A549 (cell line): ENCODE measurements around the gene TRAPPC6A. TPM values are rescaled to one million over a fixed set of nuclear protein-coding genes. Genes with fewer than 3 reads are reported as not detected.

Experiments used
- ATAC-seq, 2 experiments: fragments of 200-7000 bp in 1 of 2; fragments of >200 bp in 1 of 2; cut with Nextera tagmentation in 1 of 2; cut with Tn5 transposase in 1 of 2; 3 replicates each; pipeline versions ENCODE4 v1.8.0 to v1.9.1; 2018 to 2020; ENCODE audit warnings: mild to moderate bottlenecking in 1 of 2, moderate library complexity in 1 of 2
- CTCF ChIA-PET: fragments of 300-600 bp; sonication (Branson Sonifier 250); formaldehyde crosslinking; extraction: SDS; loops from one replicate; lab custom pipeline; 2021; ENCODE audit warnings: antibody characterized with exemption, inconsistent platforms; lab: Yijun Ruan, JAX
- POLR2A ChIA-PET: fragments of 350-600 bp; formaldehyde crosslinking; extraction: SDS; loops from one replicate; lab custom pipeline; 2021; ENCODE audit warnings: antibody characterized with exemption, inconsistent platforms; lab: Yijun Ruan, JAX
- DNase-seq, 2 experiments: peaks; one replicate each; pipeline versions ENCODE4 v3.0.0 to v3.0.0-alpha.2; 2011 to 2016; ENCODE audit warnings: low read depth in 1 of 2, low spot score in 1 of 2
- FAIRE-seq: peaks from 2 replicates; lab custom pipeline; 2011; peaks lifted over from hg19 to GRCh38; lab: Jason Lieb, UNC
- H3K27ac ChIP-seq, 2 experiments: fragments of >200 bp; sonication (Bioruptor Twin); formaldehyde crosslinking; 3 replicates each; pipeline ENCODE4 v1.5.1; 2016 to 2017
- H3K4me1 ChIP-seq: fragments of >200 bp; sonication (Bioruptor Twin); formaldehyde crosslinking; 3 replicates; pipeline ENCODE4 v1.6.1; 2016
- H3K4me2 ChIP-seq: fragments of >200 bp; sonication (Bioruptor Twin); formaldehyde crosslinking; 3 replicates; pipeline ENCODE4 v1.6.1; 2016
- H3K4me3 ChIP-seq: fragments of >200 bp; sonication (Bioruptor Twin); formaldehyde crosslinking; 3 replicates; pipeline ENCODE4 v1.5.1; 2016
- H3K9me3 ChIP-seq: fragments of >200 bp; sonication (Bioruptor Twin); formaldehyde crosslinking; 3 replicates; pipeline ENCODE4 v1.6.1; 2016
- BHLHE40 ChIP-seq: IDR thresholded peaks from 2 replicates; pipeline ENCODE4 v1.6.1; 2012; ENCODE audit warnings: low read depth, low read length, inconsistent platforms
- CHD2 ChIP-seq: fragments of 150-350 bp; IDR thresholded peaks from 2 replicates; pipeline ENCODE4 v1.6.1; 2014; ENCODE audit warnings: low read length; ENCODE audit not compliant: partially characterized antibody
- CHD4 ChIP-seq: fragments of 200-600 bp; sonication (generic); IDR thresholded peaks from 2 replicates; pipeline ENCODE4 v1.6.1; 2016; ENCODE audit warnings: antibody characterized with exemption, mild to moderate bottlenecking, borderline replicate concordance
- E2F6 ChIP-seq: IDR thresholded peaks from 2 replicates; pipeline ENCODE4 v1.6.1; 2012; ENCODE audit warnings: low read depth, borderline replicate concordance
- EHF ChIP-seq: fragments of 250-450 bp; sonication (Bioruptor Pico); IDR thresholded peaks from 2 replicates; pipeline ENCODE4 v1.5.0; 2020; ENCODE audit warnings: mild to moderate bottlenecking
- FOSL2 ChIP-seq, 2 experiments: fragments of 450-650 bp in 1 of 2; fragments of >200 bp in 1 of 2; sonication (Bioruptor Twin) in 1 of 2; formaldehyde crosslinking; IDR thresholded peaks; 2 replicates each; pipeline versions ENCODE4 v1.5.0 to v1.6.1; 2016 to 2020; ENCODE audit warnings: mild to moderate bottlenecking in 1 of 2, moderate library complexity in 1 of 2
- GATA3 ChIP-seq: IDR thresholded peaks from 2 replicates; pipeline ENCODE4 v1.6.1; 2012; ENCODE audit warnings: borderline replicate concordance
- HEYL ChIP-seq: fragments of 250-450 bp; sonication (Bioruptor Pico); IDR thresholded peaks from 2 replicates; pipeline ENCODE4 v1.8.0; 2021; ENCODE audit warnings: mild to moderate bottlenecking, moderate library complexity
- HMGXB4 ChIP-seq: fragments of 250-450 bp; sonication (Bioruptor Pico); IDR thresholded peaks from 2 replicates; pipeline ENCODE4 v1.5.0; 2021; ENCODE audit warnings: mild to moderate bottlenecking, moderate library complexity, borderline replicate concordance
- HOXB13 ChIP-seq: fragments of 250-450 bp; sonication (Bioruptor Pico); IDR thresholded peaks from 2 replicates; pipeline ENCODE4 v1.5.0; 2020; ENCODE audit warnings: low read depth, mild to moderate bottlenecking, moderate library complexity
- JUN ChIP-seq, 2 experiments: fragments of >200 bp; sonication (Bioruptor Twin); formaldehyde crosslinking; IDR thresholded peaks; 2 replicates in 1 of 2; 3 replicates in 1 of 2; pipeline ENCODE4 v1.6.1; 2016 to 2017
- KDM5A ChIP-seq: fragments of 200-600 bp; sonication (generic); IDR thresholded peaks from 2 replicates; pipeline ENCODE4 v1.6.1; 2016; ENCODE audit warnings: antibody characterized with exemption, mild to moderate bottlenecking
- MAX ChIP-seq: IDR thresholded peaks from 2 replicates; pipeline ENCODE4 v1.6.1; 2012
- NFE2L2 ChIP-seq: fragments of 150-350 bp; conservative IDR thresholded peaks from 2 replicates; pipeline ENCODE4 v1.6.1; 2014; ENCODE audit warnings: low read length
- NPAS2 ChIP-seq: fragments of 250-450 bp; sonication (Bioruptor Pico); IDR thresholded peaks from 2 replicates; pipeline ENCODE4 v1.8.0; 2022; ENCODE audit warnings: mild to moderate bottlenecking, moderate library complexity, borderline replicate concordance
- PBX3 ChIP-seq: IDR thresholded peaks from 2 replicates; pipeline ENCODE4 v1.6.1; 2012
- RFX5 ChIP-seq: fragments of 450-650 bp; IDR thresholded peaks from 2 replicates; pipeline ENCODE4 v1.7.1; 2014; ENCODE audit warnings: antibody characterized with exemption, mild to moderate bottlenecking, moderate library complexity
- SMC3 ChIP-seq: fragments of >200 bp; sonication (Bioruptor Twin); formaldehyde crosslinking; IDR thresholded peaks from 3 replicates; pipeline ENCODE4 v1.6.1; 2018; ENCODE audit warnings: inconsistent platforms
- ZNF302 ChIP-seq: fragments of 250-450 bp; sonication (Bioruptor Pico); IDR thresholded peaks from 2 replicates; pipeline ENCODE4 v1.9.0; 2021; ENCODE audit warnings: inconsistent platforms, mild to moderate bottlenecking, moderate library complexity
- WGBS: methylation state at CpG from one replicate; pipeline ENCODE4 v1.1.6; 2017; ENCODE audit errors: missing lambda C conversion rate; 5-methylcytosine and 5-hydroxymethylcytosine counted together
- polyA plus RNA-seq, 4 experiments: library from polyadenylated mRNA; depleted of rRNA in 3 of 4; stranded (reverse); fragments of >200 nt; fragmentation: RNase III in 1 of 4; extraction: RNeasy Plus Mini Kit Qiagen cat#74134 plus additional on column Dnase treatment in 1 of 4; gene quantifications; 2 replicates in 3 of 4; 3 replicates in 1 of 4; pipeline ENCODE4 v1.2.3, GENCODE V29; 2011 to 2017

TRAPPC6A gene
- polyA plus RNA-seq, 2 of the 4 experiments (the other 2 are of a cell fraction) = 28.5 to 29.8 TPM

- FAIRE-seq (no peak), DNase-seq (no peak), ATAC-seq (no peak)
- 85% methylated on average over 4 of the region's 4 CpGs for WGBS
- Histone ChIP-seq H3K4me1 (peaks cover 6% of the 10 kb centered on the region; the same call in 1 of the 3 replicates), H3K4me2 (no peak overlapping the region), H3K4me3 (no peak overlapping the region), H3K9me3 (no peaks in the 10 kb centered on the region), H3K27ac (no peak overlapping the region)
- POLR2A ChIA-PET = interaction anchor here (1.4 kb wide), 1 partner anchor 144 kb away, joined by 6 read pairs; no protein-coding TSS in a partner anchor
- no peak for TF ChIP-seq PBX3
- no peak for TF ChIP-seq HOXB13 (CRISPR knock-in tag)
- no peak for TF ChIP-seq CHD4
- CTCF ChIA-PET = interaction anchor here (0.7 to 2.1 kb wide), 10 partner anchors 10 to 303 kb away, joined by 3 to 8 read pairs (median 4); no protein-coding TSS in a partner anchor
These were observed 4.7 kb upstream of the TRAPPC6A start for GRCh38 chr19:45182758-45183157.

- H3K9me3 ChIP-seq = no peaks in the 10 kb centered on the region
- no peak overlapping the region for H3K27ac ChIP-seq
- ChIA-PET POLR2A (no interaction called here), CTCF (interaction anchor here (0.6 to 2.8 kb wide), 6 partner anchors 10 to 996 kb away, joined by 3 to 8 read pairs (median 3); no protein-coding TSS in a partner anchor)
- FAIRE-seq = no peak
- TF ChIP-seq CHD2 (no peak), BHLHE40 (no peak), GATA3 (no peak), NFE2L2 (no peak), MAX (no peak), EHF (CRISPR knock-in tag) (no peak), SMC3 (no peak), E2F6 (no peak), KDM5A (no peak)
- H3K4me1 ChIP-seq = peaks cover 11% of the 10 kb centered on the region; the same call in 2 of the 3 replicates
- ATAC-seq = no peak
- DNase-seq = no peak
- WGBS = 91% methylated on average over 7 of the region's 7 CpGs
- no peak overlapping the region for H3K4me2 ChIP-seq
- H3K4me3 ChIP-seq = no peak overlapping the region
These were observed 2.9 kb upstream of the TRAPPC6A start for GRCh38 chr19:45180936-45181335.

- Histone ChIP-seq H3K4me1 (peaks cover 11% of the 10 kb centered on the region; the same call in 2 of the 3 replicates), H3K9me3 (no peaks in the 10 kb centered on the region), H3K4me3 (peak overlapping the region; percentile 69), H3K27ac (peak overlapping the region; percentile 69 to 82; a peak in 5 of 6 replicates), H3K4me2 (peak overlapping the region; percentile 92)
- DNase-seq (no peak), ATAC-seq (no peak), FAIRE-seq (no peak)
- POLR2A ChIA-PET = interaction anchor here (3.3 kb wide), 1 partner anchor 88 kb away, joined by 23 read pairs; the partner anchor contains the start of gene PPP1R37
- CTCF ChIA-PET = interaction anchor here (0.7 to 2.8 kb wide), 8 partner anchors 7 to 259 kb away, joined by 3 to 8 read pairs (median 5); no protein-coding TSS in a partner anchor
- WGBS = 87% methylated on average over 9 of the region's 9 CpGs
- TF ChIP-seq HMGXB4 (CRISPR knock-in tag) (no peak), FOSL2 (IDR thresholded peaks at IDR 0.05) (no peak), FOSL2 (CRISPR knock-in tag; IDR thresholded peaks at IDR 0.05) (no peak), NPAS2 (CRISPR knock-in tag) (no peak), JUN (IDR thresholded peaks at IDR 0.05) (no peak), HEYL (CRISPR knock-in tag) (no peak), MAX (no peak), RFX5 (no peak), ZNF302 (CRISPR knock-in tag) (no peak)
These were observed 1.9 kb upstream of the TRAPPC6A start for GRCh38 chr19:45179892-45180370.
